ENCODE results near the gene LRRC61. TPM values are rescaled to one million over a fixed set of nuclear protein-coding genes. Genes with fewer than 3 reads are reported as not detected.
A peak's percentile ranks its signal among the peaks of the same experiment; 100 is the strongest.

The LRRC61 gene
- total RNA-seq, 2 donors from 2014 or later = 0.77 to 27.0 TPM

DNA sequence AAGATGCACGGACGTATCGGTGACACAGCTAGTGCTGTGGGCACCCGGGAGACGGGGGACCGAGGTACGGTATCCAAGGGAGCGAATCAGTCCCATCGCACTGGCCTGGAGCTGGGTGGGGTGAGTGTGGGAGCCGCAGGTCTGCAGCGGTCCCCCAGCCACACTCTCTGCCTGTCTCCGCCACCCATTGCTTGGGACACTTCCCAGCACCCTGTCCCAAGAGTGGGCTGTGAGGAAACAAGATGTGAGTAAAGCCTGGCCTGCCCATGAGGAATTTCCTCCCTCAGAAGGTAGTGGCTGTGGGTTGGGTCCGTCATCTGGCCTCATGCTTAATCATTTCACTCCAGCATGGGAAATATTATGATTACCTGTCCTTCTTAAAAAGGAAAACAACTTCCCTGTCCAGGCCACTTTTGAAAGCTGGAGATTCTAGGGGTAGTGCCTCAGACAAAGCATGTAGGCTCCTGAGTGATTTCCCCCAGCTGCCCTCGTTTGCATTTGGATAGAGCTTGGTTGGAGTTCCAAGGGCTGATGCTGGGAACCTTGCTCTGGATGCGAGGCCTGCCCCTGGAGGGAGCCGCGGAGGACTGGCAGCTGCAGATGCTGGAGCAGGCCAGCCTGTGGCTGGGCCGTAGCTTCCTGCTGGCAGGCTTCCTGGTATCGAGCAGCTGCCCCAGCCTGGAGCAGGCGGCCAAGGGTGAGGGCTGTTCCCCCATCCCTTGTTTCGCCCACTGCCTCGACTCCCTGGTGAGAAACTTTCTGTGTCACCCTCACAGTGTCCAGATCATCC is 6.4 kb downstream of the LRRC61 start:
- H3K27ac Mint-ChIP-seq = peak overlapping the region; percentile 10
- peak; percentile 90 for DNase-seq
- H3K4me1 Mint-ChIP-seq = peaks cover 14% of the 10 kb centered on the region

GRCh38 chr7:150330211-150330885 is 7.2 kb downstream of the LRRC61 start:
- Mint-ChIP-seq H3K4me3 (no peak overlapping the region), H3K27ac (no peak overlapping the region), H3K4me1 (peaks cover 11% of the 10 kb centered on the region), H3K36me3 (ENCODE audit: low read depth) (peaks cover 38% of the 10 kb centered on the region), H3K27me3 (ENCODE audit: insufficient read depth) (no peaks in the 10 kb centered on the region), H3K9me3 (no peaks in the 10 kb centered on the region)
- no peaks in the 10 kb centered on the region for H3K27me3 ChIP-seq (ENCODE audit: control insufficient read depth, insufficient read depth, low read length, poor library complexity, severe bottlenecking)
- DNase-seq = no peak
- no peaks in the 10 kb centered on the region for H3K9me3 ChIP-seq (ENCODE audit: control insufficient read depth, low read length)
- H3K9ac ChIP-seq (ENCODE audit: extremely low read depth, low read length, poor library complexity, severe bottlenecking) = no peak overlapping the region
- H3K4me3 ChIP-seq (ENCODE audit: low read length) = no peak overlapping the region
- TF ChIP-seq CTCF (conservative IDR thresholded peaks at IDR 0.05) = no peak
- WGBS, 2 experiments (ENCODE audit: insufficient coverage in 1 of 2, insufficient read length in 1 of 2) = 94 to 95% methylated on average over 8 to 19 of the region's 19 CpGs
- peaks cover 37% of the 10 kb centered on the region for H3K36me3 ChIP-seq (ENCODE audit: control insufficient read depth, insufficient read depth, low read length)
- H3K27ac ChIP-seq (ENCODE audit: low read depth, low read length) = no peak overlapping the region
- no peaks in the 10 kb centered on the region for H3K4me1 ChIP-seq (ENCODE audit: control insufficient read depth, insufficient read depth, low read length)

More for the DNA sequence above, 6.4 kb downstream of the LRRC61 start:
- H3K36me3 ChIP-seq (ENCODE audit: control insufficient read depth, insufficient read depth, low read length) = peaks cover 37% of the 10 kb centered on the region
- no peaks in the 10 kb centered on the region for H3K9me3 Mint-ChIP-seq
- peaks cover 45% of the 10 kb centered on the region for H3K36me3 Mint-ChIP-seq (ENCODE audit: low read depth)
- no peaks in the 10 kb centered on the region for H3K9me3 ChIP-seq (ENCODE audit: control insufficient read depth, low read length)
- H3K4me1 ChIP-seq (ENCODE audit: control insufficient read depth, insufficient read depth, low read length) = no peaks in the 10 kb centered on the region
- H3K27ac ChIP-seq (ENCODE audit: low read depth, low read length) = peak overlapping the region; percentile 11
- H3K27me3 Mint-ChIP-seq (ENCODE audit: insufficient read depth) = no peaks in the 10 kb centered on the region
- H3K27me3 ChIP-seq (ENCODE audit: control insufficient read depth, insufficient read depth, low read length, poor library complexity, severe bottlenecking) = no peaks in the 10 kb centered on the region
- 84 to 86% methylated on average over 17 to 22 of the region's 22 CpGs for WGBS, 2 experiments (ENCODE audit: insufficient coverage in 1 of 2, insufficient read length in 1 of 2)
- no peak for TF ChIP-seq CTCF (conservative IDR thresholded peaks at IDR 0.05)
- no peak overlapping the region for H3K9ac ChIP-seq (ENCODE audit: extremely low read depth, low read length, poor library complexity, severe bottlenecking)
- H3K4me3 ChIP-seq (ENCODE audit: low read length) = no peak overlapping the region
- no peak overlapping the region for H3K4me3 Mint-ChIP-seq

GRCh38 chr7:150332852-150333635 is 9.9 kb downstream of the LRRC61 start:
- H3K4me1 Mint-ChIP-seq = peaks cover 21% of the 10 kb centered on the region
- no peak overlapping the region for H3K27ac Mint-ChIP-seq
- no peaks in the 10 kb centered on the region for H3K27me3 Mint-ChIP-seq (ENCODE audit: insufficient read depth)
- Histone ChIP-seq H3K4me3 (ENCODE audit: low read length) (no peak overlapping the region), H3K27me3 (ENCODE audit: control insufficient read depth, insufficient read depth, low read length, poor library complexity, severe bottlenecking) (no peaks in the 10 kb centered on the region), H3K4me1 (ENCODE audit: control insufficient read depth, insufficient read depth, low read length) (no peaks in the 10 kb centered on the region), H3K27ac (ENCODE audit: low read depth, low read length) (no peak overlapping the region), H3K9me3 (ENCODE audit: control insufficient read depth, low read length) (no peaks in the 10 kb centered on the region), H3K9ac (ENCODE audit: extremely low read depth, low read length, poor library complexity, severe bottlenecking) (no peak overlapping the region), H3K36me3 (ENCODE audit: control insufficient read depth, insufficient read depth, low read length) (peaks cover 15% of the 10 kb centered on the region)
- H3K36me3 Mint-ChIP-seq (ENCODE audit: low read depth) = peaks cover 19% of the 10 kb centered on the region
- WGBS, 2 experiments (ENCODE audit: insufficient coverage in 1 of 2, insufficient read length in 1 of 2) = 90 to 93% methylated on average over 14 to 18 of the region's 18 CpGs
- no peak overlapping the region for H3K4me3 Mint-ChIP-seq
- no peaks in the 10 kb centered on the region for H3K9me3 Mint-ChIP-seq
- DNase-seq = no peak
- no peak for TF ChIP-seq CTCF (conservative IDR thresholded peaks at IDR 0.05)

Data from endodermal cell (in vitro differentiated cells).